ENCODE results near the gene RAMP3. TPM values are rescaled to one million over a fixed set of nuclear protein-coding genes. Genes with fewer than 3 reads are reported as not detected.
"Not testable (repeated sequence)": the region's sequence is repeated elsewhere in the genome, so short reads cannot be mapped to it uniquely, and the experiment has no call there.

RAMP3 gene
- total RNA-seq, 1 donor, result under 0.01 TPM

DNA sequence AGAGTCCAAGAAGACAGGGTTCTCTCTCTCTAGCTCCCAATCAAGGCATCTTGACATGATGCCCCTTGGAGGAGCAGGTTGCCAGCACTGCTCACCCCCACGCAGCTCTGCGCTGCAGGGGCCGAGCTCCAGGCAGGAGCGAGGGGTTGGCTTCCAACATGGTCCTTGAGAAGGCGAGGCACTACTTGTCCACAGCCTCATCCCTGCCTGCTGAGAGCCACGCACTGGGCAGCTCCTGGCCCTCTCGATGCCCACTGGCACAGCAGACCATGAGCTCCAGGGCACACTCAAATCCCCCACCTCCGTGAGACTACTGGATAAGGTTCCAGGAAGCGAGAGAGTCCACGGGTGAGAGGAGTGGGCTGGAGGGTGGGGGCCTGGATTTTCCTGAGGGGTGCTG lies 31.1 kb downstream of the RAMP3 start:
- no peak for DNase-seq (ENCODE audit: low read depth in 2 of 3, low spot score in 2 of 3)

DNA sequence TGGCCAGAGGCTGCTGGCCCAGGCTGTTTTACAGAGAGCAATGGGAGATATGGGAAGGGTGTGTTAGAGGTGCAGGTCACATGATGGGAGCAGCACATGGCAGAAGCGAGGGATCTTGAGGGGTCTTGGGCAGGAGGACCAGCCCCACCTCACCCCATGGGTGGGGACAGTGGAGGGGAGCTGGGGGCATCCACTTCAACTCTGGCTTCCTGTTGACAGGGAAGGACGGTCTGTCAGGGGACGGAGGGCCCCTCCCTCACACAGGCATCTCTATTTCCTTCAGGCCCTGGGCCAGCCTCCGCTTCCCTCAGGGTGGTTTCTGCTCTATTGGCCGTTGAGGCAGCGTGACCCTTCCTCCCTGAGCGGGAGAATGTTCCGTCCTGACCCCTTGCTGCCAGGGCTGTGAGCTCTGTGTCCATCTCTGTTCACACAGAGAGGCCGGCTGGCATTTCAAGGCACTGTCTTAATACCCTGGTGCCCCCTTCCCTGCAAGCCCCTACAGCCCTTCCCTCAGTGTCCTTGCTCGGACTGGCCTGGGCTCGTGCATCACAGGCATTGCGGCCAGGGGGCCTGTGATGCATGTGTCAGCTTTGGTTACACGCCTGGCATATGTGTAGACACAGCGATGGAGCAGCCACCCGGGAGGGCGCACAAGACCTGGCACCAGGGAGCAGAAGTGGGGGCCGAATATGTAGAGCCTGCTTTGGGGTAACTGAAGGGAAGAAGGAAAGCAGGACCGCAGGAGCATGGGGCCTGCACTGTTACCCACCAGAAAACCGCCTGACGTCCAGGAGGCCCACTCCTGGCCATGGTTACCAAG lies 31.8 kb downstream of the RAMP3 start:
- DNase-seq (ENCODE audit: low read depth in 2 of 3, low spot score in 2 of 3), result no peak

- no peak for DNase-seq (ENCODE audit: low read depth in 2 of 3, low spot score in 2 of 3)
These were observed 33.0 kb downstream of the RAMP3 start for GRCh38 chr7:45190406-45191165.

- no peak for DNase-seq (ENCODE audit: low read depth in 2 of 3, low spot score in 2 of 3)
These were observed 33.8 kb downstream of the RAMP3 start for GRCh38 chr7:45191396-45191795.

DNA sequence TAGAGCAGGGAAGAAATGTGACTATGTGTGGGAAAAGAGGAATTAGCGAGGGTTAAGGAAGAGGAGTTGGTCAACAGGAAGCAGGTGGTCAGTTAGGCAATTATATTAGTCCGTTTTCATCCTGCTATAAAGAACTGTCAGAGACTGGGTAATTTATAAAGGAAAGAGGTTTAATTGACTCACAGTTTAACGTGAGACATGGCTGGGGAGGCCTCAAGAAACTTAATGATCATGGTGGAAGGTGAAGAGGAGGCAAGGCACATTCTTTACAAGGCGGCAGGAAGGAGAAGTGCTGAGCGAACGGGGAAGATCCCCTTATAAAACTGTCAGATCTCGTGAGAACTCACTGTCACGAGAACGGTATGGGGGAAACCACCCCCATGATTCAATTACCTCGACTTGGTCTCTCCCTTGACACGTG lies 35.0 kb downstream of the RAMP3 start:
- no peak for DNase-seq (ENCODE audit: low read depth in 2 of 3, low spot score in 2 of 3)

GRCh38 chr7:45193828-45194227 lies 36.2 kb downstream of the RAMP3 start:
- no peak for DNase-seq (ENCODE audit: low read depth in 2 of 3, low spot score in 2 of 3)

DNA sequence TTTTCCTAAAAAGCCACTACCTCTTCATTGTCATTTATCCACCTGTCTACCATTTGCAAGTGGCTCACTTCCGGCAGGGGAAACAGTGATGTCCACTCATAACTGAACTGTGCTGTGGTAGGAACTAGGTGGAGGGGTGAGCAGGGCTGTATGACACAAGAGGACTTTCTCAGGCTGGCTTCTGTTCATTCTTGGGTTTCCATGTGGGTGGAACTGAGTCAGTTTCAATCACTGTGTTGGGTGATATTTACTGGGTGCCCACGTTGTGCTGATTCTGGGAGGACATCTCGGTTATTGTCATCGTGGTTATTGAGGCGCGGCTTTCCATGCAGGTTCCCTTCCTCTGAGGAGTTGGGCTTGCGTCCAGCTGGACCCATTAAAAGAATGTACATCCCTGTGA lies 38.8 kb downstream of the RAMP3 start:
- DNase-seq (ENCODE audit: low read depth in 2 of 3, low spot score in 2 of 3), result no peak

DNA sequence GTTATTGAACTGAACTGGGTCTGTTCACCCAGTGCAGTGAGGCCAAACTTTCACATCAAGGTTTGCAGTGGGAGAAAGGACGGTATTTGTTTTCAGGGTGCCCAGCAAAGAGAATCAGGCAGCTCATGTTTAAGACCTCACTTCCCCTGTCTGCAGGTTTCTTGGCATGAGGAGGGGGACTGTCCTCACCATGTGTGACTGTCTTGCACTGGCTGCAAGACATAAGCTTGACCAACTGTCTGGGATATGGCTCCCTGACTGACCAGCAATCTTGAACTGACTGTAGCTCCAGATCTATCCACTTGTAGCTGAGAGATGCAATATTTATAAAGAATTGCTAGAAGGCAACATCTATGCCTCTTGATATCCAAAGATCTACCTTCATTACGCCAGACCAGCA lies 39.9 kb downstream of the RAMP3 start:
- no peak for DNase-seq (ENCODE audit: low read depth in 2 of 3, low spot score in 2 of 3)

- no peak for DNase-seq (ENCODE audit: low read depth in 2 of 3, low spot score in 2 of 3)
These were observed 41.4 kb downstream of the RAMP3 start for GRCh38 chr7:45198986-45199385.

GRCh38 chr7:45199506-45199905 lies 41.9 kb downstream of the RAMP3 start:
- DNase-seq (ENCODE audit: low read depth in 2 of 3, low spot score in 2 of 3), result no peak

DNA sequence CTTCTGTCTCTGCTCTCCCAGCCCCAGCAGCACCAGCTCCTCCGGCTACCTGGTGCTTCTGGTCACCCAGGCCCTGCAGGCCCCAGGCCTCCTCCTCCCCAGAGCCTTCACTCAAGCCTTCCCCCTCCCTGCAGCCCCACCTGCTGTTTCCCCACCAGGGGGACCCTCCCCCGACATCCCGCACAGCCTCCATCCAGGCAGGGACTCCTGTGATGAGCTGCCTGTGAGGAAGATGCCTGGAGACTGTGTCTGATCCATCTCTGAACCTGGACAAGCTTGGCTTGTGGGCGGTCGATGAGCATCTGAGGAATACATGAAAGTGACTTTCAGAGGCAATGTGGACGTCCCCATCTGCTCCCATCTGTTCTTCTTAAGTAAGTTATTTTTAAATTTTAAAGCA lies 45.0 kb downstream of the RAMP3 start:
- no peak for DNase-seq (ENCODE audit: low read depth in 2 of 3, low spot score in 2 of 3)

- no peak for DNase-seq (ENCODE audit: low read depth in 2 of 3, low spot score in 2 of 3)
These were observed 45.4 kb downstream of the RAMP3 start for GRCh38 chr7:45203036-45203435.

GRCh38 chr7:45203459-45203858 lies 45.9 kb downstream of the RAMP3 start:
- DNase-seq (ENCODE audit: low read depth in 2 of 3, low spot score in 2 of 3), result no peak

DNA sequence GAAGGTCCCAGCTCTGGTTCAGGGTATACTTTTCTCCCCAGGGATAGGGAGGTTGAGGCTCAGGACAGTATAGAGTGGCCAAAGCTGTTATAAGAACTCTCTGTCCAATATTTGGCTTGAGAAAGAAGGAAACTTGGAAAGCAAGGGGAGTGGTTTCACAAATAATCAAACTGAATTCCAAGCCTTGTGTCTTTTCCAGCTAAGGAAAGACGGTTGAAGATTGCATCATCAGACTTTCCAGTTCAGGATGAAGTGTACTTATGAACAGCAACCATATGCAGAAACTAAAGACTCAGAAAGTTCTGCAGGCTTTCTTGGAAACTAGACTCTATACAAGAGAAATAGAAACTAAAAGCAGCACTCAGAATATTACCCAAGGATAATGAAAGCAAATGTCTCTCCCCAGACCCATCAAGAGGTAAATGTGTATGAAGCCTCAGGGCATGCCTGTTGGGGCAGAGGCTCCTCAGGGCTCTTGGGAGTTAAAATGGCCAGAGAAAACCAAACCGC lies 46.4 kb downstream of the RAMP3 start:
- no peak for DNase-seq (ENCODE audit: low read depth in 2 of 3, low spot score in 2 of 3)

DNA sequence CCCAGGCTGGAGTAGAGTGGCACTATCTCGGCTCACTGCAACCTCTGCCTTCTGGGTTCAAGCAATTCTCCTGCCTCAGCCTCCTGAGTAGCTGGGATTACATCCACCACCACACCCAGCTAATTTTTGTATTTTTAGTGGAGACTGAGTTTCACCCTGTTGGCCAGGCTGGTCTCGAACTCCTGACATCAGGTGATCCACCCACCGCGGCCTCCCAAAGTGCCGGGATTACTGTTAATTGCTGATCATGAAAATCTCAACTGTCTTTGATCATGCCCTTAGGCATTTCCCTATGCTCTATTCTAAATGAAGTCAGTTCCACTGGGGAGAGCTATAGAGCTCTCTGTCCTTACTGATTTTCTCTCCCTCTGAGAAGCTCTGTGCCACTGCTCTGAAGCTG lies 48.7 kb downstream of the RAMP3 start:
- DNase-seq (ENCODE audit: low read depth in 2 of 3, low spot score in 2 of 3), result not testable (repeated sequence)

DNA sequence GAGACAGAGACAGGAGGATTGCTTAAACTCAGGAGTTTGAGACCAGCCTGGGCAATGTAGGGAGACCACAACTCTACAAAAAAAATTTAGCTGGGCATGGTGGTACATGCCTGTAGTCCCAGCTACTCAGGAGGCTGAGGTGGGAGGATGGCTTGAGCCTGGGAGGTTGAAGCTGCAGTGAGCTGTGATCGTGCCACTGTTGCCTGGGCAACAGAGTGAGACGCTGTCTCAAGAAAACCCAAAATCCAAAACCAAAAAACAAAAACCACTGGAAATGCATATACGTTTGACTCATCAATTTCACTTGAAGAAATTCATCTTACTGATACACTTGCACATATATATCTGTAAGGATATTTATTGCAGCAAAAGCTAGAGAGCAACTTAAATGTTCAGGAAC lies 52.3 kb downstream of the RAMP3 start:
- DNase-seq (ENCODE audit: low read depth in 2 of 3, low spot score in 2 of 3), result not testable (repeated sequence)

DNA sequence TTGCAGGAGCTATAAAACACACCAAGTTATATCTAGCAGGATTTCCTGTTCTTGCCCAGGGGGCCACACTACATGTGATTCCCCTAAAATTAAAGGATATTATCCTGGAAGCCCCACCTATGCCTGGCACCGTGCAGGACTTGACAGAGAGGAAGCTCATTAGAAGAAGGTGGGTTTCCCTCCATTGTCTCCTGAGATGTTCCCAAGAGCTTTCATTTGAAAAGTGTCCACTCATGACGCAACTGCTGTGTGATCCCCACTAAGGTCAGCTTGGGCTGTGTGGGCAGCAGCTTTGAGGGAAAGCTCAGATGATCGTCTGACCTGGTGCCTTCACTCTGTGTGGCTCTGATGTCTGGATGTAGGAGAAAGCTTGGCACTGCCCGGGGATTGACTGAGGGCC lies 53.5 kb downstream of the RAMP3 start:
- DNase-seq (ENCODE audit: low read depth in 2 of 3, low spot score in 2 of 3), result no peak

- no peak for DNase-seq (ENCODE audit: low read depth in 2 of 3, low spot score in 2 of 3)
These were observed 54.4 kb downstream of the RAMP3 start for GRCh38 chr7:45211958-45212357.

DNA sequence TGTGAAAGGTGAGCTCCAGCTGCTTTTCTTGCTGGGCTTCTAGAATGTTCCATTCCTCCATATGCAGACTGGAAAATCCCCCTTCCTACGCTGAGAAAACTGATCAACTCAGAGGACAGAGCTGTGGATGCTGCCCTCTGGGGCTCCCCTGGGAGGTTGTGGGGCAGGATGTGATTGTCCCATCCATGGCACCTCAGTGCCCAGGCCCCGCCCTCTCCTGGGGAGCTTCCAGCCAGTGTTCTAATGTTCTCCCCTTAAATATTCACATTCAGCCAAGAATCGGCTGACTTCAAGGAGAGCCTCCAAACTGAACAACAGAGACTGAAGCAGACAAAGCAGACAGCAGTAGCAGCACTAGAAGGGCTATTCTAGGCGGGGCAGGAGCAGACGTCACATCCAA lies 55.0 kb downstream of the RAMP3 start:
- no peak for DNase-seq (ENCODE audit: low read depth in 2 of 3, low spot score in 2 of 3)

DNA sequence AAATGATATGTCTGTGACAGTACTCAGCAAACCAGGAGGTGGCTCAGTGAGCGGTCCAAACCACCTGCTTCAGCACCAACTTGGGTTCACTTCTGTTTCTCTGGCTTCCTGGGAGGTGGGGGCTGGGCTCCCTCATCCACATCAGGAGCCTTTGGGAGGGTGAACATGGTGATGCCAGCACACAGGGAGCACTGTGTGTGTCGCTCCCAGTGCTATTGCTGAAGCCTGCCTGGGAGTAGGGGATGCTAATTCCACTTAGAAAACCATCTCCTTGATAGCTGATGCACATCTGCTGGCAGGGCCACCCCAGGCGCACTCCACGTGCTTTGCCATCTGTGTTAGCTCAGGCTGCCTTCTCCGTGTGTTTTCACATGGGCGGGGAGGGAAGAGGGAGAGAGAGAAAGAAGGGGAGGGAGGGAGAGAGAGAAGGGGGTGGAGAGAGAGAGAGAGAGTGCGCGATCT lies 58.0 kb downstream of the RAMP3 start:
- no peak for DNase-seq (ENCODE audit: low read depth in 2 of 3, low spot score in 2 of 3)

- DNase-seq (ENCODE audit: low read depth in 2 of 3, low spot score in 2 of 3), result no peak
These were observed 58.6 kb downstream of the RAMP3 start for GRCh38 chr7:45216181-45216580.
